Pancreas (tissue), 10 donors: ENCODE measurements around the gene MEIKIN. TPM values are rescaled to one million over a fixed set of nuclear protein-coding genes. Genes with fewer than 3 reads are reported as not detected.

Experiments used
- ATAC-seq, 4 donors: fragments of 200-7000 bp; cut with Tn5 transposase; one replicate each; pipeline versions ENCODE4 v1.8.0 to v1.9.1; 2020; ENCODE audit warnings: mild to moderate bottlenecking in 4 of 4, moderate library complexity in 4 of 4
- DNase-seq, 6 donors: peaks; one replicate each; pipeline ENCODE4 v3.0.0-alpha.2; 2020
- FAIRE-seq: peaks from 2 replicates; lab custom pipeline; 2012; peaks lifted over from hg19 to GRCh38; lab: Jason Lieb, UNC
- H3K27ac ChIP-seq, 4 donors: fragments of 200-600 bp; sonication (generic); 1 replicate in 3 of 4; 2 replicates in 1 of 4; pipeline versions ENCODE4 v1.5.0 to v1.8.0; 2020
- H3K27me3 ChIP-seq, 4 donors: fragments of 200-600 bp; one replicate each; pipeline ENCODE4 v1.8.0; 2021
- H3K36me3 ChIP-seq, 3 donors: fragments of 200-600 bp; sonication (generic) in 1 of 3; one replicate each; pipeline versions ENCODE4 v1.5.0 to v1.8.0; 2020 to 2021
- H3K4me1 ChIP-seq, 3 donors: fragments of 200-600 bp; one replicate each; pipeline ENCODE4 v1.8.0; 2021
- H3K4me3 ChIP-seq, 4 donors: fragments of 200-600 bp; sonication (generic) in 2 of 4; one replicate each; pipeline versions ENCODE4 v1.5.0 to v1.8.0; 2020 to 2021
- H3K9me3 ChIP-seq, 4 donors: fragments of 200-600 bp; one replicate each; pipeline ENCODE4 v1.8.0; 2021
- WGBS, 2 donors: extraction: QIAGEN DNeasy Blood & Tissue Kit; methylation state at CpG; one replicate each; pipeline ENCODE4 v1.1.7; 2013; 5-methylcytosine and 5-hydroxymethylcytosine counted together
- intact Hi-C, 3 donors: fragments of 100-400 bp; cut with DNase I; formaldehyde crosslinking; loops; one replicate each; pipeline versions ENCODE4 v1.11.1 to v1.14.2; 2022
- polyA plus RNA-seq, 2 donors: library from polyadenylated mRNA; stranded (reverse); fragments of 200-250 nt; gene quantifications; one replicate each; pipeline ENCODE4 v1.2.3, GENCODE V29; 2013
- total RNA-seq, 6 donors: library from RNA; stranded (reverse); fragmentation: NEBNext Ultra II Directional in 4 of 6; extraction: Animal tissue kit (Norgen Biotek cat#: 25700) in 4 of 6; gene quantifications; one replicate each; pipeline versions ENCODE4 v1.2.1 to v1.2.4, GENCODE V29; 2021 to 2023
- TF ChIP-seq, protein P1 (sequence below), 4 donors: fragments of 200-600 bp; sonication (generic) in 3 of 4; IDR thresholded peaks; one replicate each; pipeline versions ENCODE4 v1.5.0 to v1.8.0; 2021; ENCODE audit warnings: antibody characterized with exemption in 4 of 4
- donor health status: healthy with polysubstance abuse.
- donor health status: DM: no; HTN: no; CAD: no; lungs with moderate emphysema.
- donor health status: DM: no; HTN: no; CAD: no.
- donor health status: control.
- donor health status: control.
- donor health status: Bipolar disorder and iron deficiency.
- donor health status: DM: yes; HTN: yes; CAD: no.
- donor health status: DM: no; HTN: no; CAD: no.
- donor health status: DM: no; HTN: no; CAD: no.
- donor health status: DM: yes; HTN: yes; CAD: no.

MEIKIN gene, protein sequence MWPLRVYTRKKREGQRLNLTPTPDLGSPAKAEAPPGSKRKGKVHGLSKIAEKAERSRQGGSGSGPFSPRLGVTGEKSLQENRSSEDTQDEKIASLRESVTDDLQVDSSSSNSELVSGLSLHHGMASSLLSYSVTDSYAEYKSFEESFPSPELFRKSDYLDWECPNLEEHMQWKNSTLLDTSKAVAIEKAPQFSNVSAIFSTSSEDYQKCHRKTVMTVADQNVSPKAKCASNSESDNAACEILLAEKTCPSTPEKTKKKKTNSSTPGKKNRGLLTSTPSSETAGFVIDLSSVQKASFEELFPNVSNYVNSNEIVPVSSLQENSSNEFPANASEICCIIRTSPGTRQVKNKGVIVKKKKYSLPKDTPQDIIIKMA
- total RNA-seq (1 to 10 TPM in 1 of 6 donors, not detected in 5; 1.2 TPM), polyA plus RNA-seq (not detected)

DNA sequence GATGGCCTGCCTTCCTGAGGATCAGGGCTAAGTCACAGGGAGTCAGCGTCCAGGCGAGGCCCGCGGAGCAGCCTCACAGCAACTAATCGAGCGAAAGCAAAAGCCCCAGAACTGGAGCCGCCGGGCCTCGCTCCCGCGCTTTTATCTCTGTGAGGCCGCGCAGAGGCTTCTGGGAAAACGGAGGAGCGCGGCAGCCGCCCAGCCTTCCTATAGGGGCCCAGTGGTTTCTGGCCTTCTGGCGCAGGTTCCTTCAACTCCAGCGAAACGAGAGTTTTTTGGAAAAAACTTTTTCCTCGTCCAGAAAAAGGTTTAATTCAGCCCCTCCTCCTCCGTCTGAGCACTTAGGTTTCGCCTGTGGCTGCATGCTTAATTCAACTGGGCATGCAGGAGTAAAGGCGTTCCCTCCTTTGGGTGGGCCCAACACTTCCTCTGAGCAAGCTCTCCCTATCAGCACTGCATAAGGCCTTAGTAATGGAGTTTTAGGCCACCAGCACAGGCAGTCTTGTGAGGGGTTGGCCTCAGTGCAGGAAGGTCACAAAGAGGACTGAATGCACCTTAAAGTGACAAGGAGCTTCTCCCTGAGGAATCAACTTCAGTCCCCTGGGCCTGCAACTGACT, at the start of gene MEIKIN:
Gene MEIKIN, minus strand, starts transcription at position 113 of the 618 bp plus-strand sequence. CDS start 158 bp downstream, outside the sequence.
- no peak within 1 kb of the TSS for H3K4me3 ChIP-seq
- no peaks in the 10 kb centered on the region for H3K4me1 ChIP-seq
- H3K9me3 ChIP-seq: no peaks in the 10 kb centered on the region
- DNase-seq: no peak
- H3K36me3 ChIP-seq: no peaks in the 10 kb centered on the region
- no peak within 1 kb of the TSS for H3K27ac ChIP-seq
- intact Hi-C loops: no loop called here
- H3K27me3 ChIP-seq: no peaks in the 10 kb centered on the region
- no peak for FAIRE-seq
- 85 to 88% methylated on average over 24 of the region's 24 CpGs for WGBS, 2 donors
- TF ChIP-seq, protein P1, sequence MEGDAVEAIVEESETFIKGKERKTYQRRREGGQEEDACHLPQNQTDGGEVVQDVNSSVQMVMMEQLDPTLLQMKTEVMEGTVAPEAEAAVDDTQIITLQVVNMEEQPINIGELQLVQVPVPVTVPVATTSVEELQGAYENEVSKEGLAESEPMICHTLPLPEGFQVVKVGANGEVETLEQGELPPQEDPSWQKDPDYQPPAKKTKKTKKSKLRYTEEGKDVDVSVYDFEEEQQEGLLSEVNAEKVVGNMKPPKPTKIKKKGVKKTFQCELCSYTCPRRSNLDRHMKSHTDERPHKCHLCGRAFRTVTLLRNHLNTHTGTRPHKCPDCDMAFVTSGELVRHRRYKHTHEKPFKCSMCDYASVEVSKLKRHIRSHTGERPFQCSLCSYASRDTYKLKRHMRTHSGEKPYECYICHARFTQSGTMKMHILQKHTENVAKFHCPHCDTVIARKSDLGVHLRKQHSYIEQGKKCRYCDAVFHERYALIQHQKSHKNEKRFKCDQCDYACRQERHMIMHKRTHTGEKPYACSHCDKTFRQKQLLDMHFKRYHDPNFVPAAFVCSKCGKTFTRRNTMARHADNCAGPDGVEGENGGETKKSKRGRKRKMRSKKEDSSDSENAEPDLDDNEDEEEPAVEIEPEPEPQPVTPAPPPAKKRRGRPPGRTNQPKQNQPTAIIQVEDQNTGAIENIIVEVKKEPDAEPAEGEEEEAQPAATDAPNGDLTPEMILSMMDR (IDR thresholded peaks at IDR 0.05): no peak
- no peak for ATAC-seq

DNA sequence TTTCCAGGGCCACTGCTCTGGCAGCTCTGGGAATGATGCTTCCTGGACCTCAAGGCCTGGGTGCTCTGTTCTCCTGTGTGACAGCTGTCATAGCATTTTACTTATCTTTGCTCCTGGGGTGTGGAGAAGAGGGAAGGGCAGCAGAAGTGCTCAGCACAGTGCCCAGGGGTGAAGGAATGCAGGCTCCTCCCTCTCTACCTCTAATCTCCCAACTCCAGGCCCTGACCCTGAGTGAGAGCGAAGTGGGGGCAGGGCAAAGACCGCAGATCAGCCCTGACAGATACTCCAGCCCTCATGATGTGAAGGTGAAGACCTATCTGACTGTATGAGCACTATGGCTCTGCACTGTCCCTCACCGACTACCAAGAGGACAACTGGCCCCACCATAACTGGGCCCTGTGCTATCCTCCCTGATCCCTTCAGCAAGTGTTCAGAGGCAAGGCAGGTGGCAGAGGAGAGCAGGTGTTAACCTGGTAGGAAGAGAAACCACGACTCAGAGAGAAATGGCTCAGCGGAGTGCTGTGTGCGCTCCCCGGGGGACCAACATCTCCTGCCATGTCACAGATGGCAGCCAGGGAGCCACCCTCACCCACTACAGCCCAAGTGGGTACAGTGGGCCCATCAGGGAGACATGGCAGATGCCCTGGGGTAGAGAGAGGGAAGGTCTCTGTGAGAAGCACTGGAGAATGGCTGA, 49.2 kb upstream of the MEIKIN start:
- DNase-seq (peak in 1 of 6 donors; percentile 36), FAIRE-seq (no peak), ATAC-seq (no peak)
- 88 to 89% methylated on average over 7 of the region's 7 CpGs for WGBS, 2 donors
- TF ChIP-seq, protein P1 (IDR thresholded peaks at IDR 0.05): no peak
- Histone ChIP-seq H3K36me3 (no peaks in the 10 kb centered on the region), H3K27me3 (no peaks in the 10 kb centered on the region), H3K4me3 (no peak overlapping the region), H3K27ac (no peak overlapping the region), H3K9me3 (no peaks in the 10 kb centered on the region), H3K4me1 (peaks cover 9 to 25% (median 13%) of the 10 kb centered on the region in 3 donors)
- intact Hi-C loops: loop anchor here in 1 of 3 donors (10.0 kb wide), 1 partner anchor 190 kb away; no protein-coding TSS in a partner anchor

DNA sequence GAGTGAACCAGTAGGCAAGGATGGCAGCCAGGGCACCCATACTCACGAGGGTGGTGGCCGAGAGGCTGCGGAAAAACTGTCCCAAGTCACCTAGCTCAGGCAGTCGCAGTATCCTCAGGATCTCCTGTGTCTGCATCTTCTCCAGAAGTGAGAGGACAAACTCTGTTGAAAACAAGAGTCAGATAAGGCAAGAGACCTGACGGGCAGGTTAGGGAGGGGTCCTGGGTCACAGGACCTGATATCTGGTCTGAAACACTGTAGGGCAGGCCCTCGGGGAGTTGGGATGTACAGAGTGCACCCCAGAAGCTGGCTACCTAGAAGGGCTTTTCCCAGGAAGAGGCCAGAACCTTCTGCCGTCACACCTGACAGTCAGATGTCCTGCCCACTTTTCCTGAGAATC, 48.6 kb upstream of the MEIKIN start:
- Histone ChIP-seq H3K27me3 (no peaks in the 10 kb centered on the region), H3K36me3 (no peaks in the 10 kb centered on the region), H3K9me3 (no peaks in the 10 kb centered on the region), H3K4me3 (no peak overlapping the region), H3K27ac (no peak overlapping the region), H3K4me1 (peaks cover 9 to 25% (median 13%) of the 10 kb centered on the region in 3 donors)
- ATAC-seq (no peak), DNase-seq (peak in 1 of 6 donors; percentile 30), FAIRE-seq (no peak)
- 79 to 86% methylated on average over 7 of the region's 7 CpGs for WGBS, 2 donors
- TF ChIP-seq, protein P1 (IDR thresholded peaks at IDR 0.05): no peak
- intact Hi-C loops: loop anchor here in 1 of 3 donors (10.0 kb wide), 1 partner anchor 189 kb away; no protein-coding TSS in a partner anchor

DNA sequence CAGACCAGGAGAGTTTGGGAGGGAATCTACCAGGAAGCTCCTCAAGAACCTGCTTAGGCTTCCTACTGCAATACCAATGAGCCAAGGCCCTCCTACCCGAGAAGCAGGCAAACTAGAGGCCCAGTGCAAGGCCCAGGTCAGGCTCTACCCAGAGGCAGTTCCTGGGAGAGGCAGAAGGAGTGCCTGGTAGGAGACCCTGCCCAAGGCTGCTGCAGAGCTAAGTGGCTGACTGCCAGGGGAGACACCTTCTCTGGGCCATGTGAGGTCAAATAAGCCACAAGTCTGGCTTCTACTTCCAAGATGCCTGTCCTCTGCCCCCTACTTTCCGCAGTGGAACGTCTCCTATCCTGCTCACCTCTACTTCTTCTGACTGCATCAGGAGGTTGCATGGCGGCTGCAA, 48.2 kb upstream of the MEIKIN start:
- ATAC-seq (no peak), DNase-seq (peak in 1 of 6 donors; percentile 28), FAIRE-seq (no peak)
- 95 to 96% methylated on average over 4 of the region's 4 CpGs for WGBS, 2 donors
- Histone ChIP-seq H3K27ac (no peak overlapping the region), H3K9me3 (no peaks in the 10 kb centered on the region), H3K4me1 (peaks cover 9 to 25% (median 13%) of the 10 kb centered on the region in 3 donors), H3K4me3 (no peak overlapping the region), H3K27me3 (no peaks in the 10 kb centered on the region), H3K36me3 (no peaks in the 10 kb centered on the region)
- intact Hi-C loops: loop anchor here in 1 of 3 donors (10.0 kb wide), 1 partner anchor 189 kb away; no protein-coding TSS in a partner anchor
- TF ChIP-seq, protein P1 (IDR thresholded peaks at IDR 0.05): no peak
